ENCODE measurements around the gene LRRN3.

The LRRN3 gene

DNA sequence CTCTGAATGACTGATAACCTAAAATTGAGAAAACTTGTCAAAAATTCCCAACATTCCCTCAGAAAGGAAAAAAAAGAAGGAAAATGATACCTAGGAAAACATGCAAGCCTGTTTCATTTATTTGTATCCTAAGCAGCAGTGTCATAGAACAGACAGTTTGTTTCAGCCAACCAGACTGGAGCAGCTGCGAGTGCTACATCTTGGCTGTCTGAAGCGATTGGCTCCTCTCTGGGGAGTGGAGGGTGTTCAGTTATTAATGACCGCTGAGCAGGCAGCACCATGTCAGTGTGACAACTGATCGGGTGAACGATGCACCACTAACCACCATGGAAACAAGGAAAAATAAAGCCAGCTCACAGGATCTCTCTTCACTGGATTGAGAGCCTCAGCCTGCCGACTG, at the start of gene LRRN3:
Gene LRRN3 (plus strand): TSS at position 282 of the 400 bp plus-strand sequence. CDS start 31,646 bp downstream, outside the sequence.
- no peak for TF ChIP-seq CTCF (IDR thresholded peaks at IDR 0.05)

- no peak for TF ChIP-seq CTCF (IDR thresholded peaks at IDR 0.05)
Observed at GRCh38 chr7:111041577-111041976, 49.4 kb upstream of the LRRN3 start.

GRCh38 chr7:111042842-111043241, 48.1 kb upstream of the LRRN3 start:
- TF ChIP-seq CTCF (IDR thresholded peaks at IDR 0.05): no peak

DNA sequence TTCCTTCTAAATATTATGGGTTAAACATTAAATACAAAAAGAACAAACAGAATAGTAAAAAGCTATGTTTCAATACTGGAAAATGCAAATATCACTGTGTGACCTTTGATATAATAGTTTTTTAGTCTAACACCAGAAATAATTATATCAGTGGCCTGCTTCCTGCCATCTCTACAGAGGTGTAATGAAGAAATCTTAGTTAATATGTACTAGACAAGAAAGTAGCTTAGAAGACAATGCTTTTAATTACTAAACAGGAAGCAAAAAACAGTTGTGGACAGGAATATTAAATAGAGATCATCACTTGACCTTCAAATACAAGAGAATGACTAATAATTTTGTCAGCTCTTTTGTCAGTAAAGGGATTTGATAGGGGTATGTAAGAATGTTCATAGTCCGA, 47.4 kb upstream of the LRRN3 start:
- no peak for TF ChIP-seq CTCF (IDR thresholded peaks at IDR 0.05)

- TF ChIP-seq CTCF (IDR thresholded peaks at IDR 0.05): no peak
Observed at GRCh38 chr7:111045449-111045848, 45.5 kb upstream of the LRRN3 start.

DNA sequence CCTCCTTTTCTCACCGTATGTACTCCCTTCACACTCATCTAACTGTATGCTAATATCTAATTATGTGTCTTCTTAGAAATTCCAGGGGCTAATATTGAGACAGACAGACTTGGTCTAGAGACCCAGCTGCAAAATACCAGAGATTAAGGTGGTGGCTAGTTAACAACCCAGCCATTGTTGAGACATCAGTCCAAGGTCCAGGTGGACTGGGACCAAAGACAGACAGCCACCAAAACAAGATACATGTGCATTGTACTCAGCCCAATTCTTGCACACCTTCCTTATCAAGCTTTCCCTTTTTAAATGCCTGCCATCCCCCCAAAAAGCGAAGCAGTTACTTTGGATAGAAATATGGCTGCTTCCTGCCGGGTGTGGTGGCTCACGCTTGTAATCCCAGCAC, 43.3 kb upstream of the LRRN3 start:
- TF ChIP-seq CTCF (IDR thresholded peaks at IDR 0.05): no peak

- TF ChIP-seq CTCF (IDR thresholded peaks at IDR 0.05): no peak
Observed at GRCh38 chr7:111049971-111050680, 40.8 kb upstream of the LRRN3 start.
